Frontal cortex (tissue), 4 donors: ENCODE results near the gene STEAP2. TPM values are rescaled to one million over a fixed set of nuclear protein-coding genes. Genes with fewer than 3 reads are reported as not detected.
"Not testable (repeated sequence)": the region's sequence is repeated elsewhere in the genome, so short reads cannot be mapped to it uniquely, and the experiment has no call there.

ENCODE experiments used
- DNase-seq, 2 donors: peaks; one replicate each; pipeline ENCODE4 v3.0.0; 2012; ENCODE audit warnings: low spot score in 2 of 2
- FAIRE-seq: peaks from 2 replicates; lab custom pipeline; 2012; peaks lifted over from hg19 to GRCh38; lab: Jason Lieb, UNC
- total RNA-seq: library from RNA; depleted of rRNA; stranded (reverse); fragments of >200 nt; gene quantifications from one replicate; pipeline ENCODE4 v1.2.3, GENCODE V29; 2014
- donor health status: control.
- donor health status: control.
- donor health status: control.

Gene STEAP2
- total RNA-seq = 2.4 TPM

DNA sequence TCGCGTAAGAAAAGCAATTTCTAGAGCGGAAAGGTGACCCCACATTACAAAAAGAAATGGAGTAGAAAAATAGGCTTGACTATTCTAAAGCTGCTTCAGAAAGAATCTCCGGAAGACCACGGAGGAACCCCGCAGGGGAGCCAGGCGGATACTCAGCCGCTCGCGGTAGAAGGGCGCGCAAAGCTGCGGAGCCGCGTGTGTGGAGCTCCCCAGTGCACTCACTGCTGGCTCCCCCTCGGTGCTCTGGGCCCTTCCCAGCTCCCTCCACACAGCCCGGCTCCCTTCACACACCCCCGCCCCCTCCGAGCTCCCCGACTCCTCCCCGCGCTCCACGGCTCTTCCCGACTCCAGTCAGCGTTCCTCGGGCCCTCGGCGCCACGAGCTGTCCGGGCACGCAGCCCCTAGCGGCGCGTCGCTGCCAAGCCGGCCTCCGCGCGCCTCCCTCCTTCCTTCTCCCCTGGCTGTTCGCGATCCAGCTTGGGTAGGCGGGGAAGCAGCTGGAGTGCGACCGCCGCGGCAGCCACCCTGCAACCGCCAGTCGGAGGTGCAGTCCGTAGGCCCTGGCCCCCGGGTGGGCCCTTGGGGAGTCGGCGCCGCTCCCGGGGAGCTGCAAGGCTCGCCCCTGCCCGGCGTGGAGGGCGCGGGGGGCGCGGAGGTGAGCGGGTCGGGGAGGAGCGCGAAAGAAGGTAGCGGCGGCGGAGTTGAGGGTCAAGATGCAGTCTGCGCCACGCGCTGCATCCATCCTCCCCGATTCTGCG, at the start of gene STEAP2:
STEAP2 (plus strand) TSS at position 350 of the 758 bp plus-strand sequence. CDS start 13,343 bp downstream, outside the sequence.
- FAIRE-seq (no peak), DNase-seq (peak; percentile 58 to 68)

DNA sequence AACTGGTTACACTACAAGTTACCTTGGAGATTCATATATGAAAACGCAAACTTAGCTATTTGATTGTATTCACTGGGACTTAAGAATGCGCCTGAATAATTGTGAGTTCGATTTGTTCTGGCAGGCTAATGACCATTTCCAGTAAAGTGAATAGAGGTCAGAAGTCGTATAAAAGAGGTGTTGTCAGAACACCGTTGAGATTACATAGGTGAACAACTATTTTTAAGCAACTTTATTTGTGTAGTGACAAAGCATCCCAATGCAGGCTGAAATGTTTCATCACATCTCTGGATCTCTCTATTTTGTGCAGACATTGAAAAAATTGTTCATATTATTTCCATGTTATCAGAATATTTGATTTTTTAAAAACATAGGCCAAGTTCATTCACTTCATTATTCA, 48.0 kb upstream of the STEAP2 start:
- DNase-seq (no peak), FAIRE-seq (no peak)

DNA sequence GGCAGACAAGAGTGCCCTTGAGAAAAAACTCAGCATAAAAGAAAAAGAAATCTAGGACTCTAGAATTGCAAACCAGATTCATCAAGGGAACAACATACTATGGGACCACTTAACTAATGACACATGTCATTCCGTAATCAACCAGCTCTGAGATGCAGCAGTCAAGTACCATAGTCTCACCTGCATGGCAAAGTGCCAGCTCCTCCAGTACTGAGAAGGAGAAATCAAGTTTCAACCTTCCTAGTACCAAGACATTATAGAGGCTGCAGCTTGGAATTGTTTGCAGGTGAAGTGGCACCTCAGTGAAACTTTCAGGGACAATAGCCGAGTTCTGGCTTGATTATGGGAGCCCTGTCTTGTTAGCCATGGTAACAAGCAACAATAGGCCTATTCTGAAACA, 45.8 kb upstream of the STEAP2 start:
- DNase-seq (no peak), FAIRE-seq (no peak)

DNA sequence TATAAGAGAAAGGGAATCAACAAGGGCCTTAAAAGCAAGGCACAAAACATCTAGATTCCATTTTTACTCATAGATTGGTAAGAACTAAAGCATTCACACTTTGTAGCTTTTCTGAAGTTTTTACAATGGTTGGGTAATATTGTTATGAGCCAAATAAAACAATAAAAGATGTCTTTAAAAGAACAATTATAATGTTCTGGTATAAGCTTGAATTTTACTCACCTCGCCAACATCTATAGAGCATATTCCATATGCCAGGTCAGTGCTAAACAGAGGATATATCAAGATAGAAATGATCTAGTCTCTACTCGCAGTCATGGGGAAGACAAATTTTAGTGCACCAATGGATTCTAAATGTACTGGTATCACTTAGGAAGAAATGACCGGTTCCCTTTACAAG, 45.4 kb upstream of the STEAP2 start:
- DNase-seq = no peak

DNA sequence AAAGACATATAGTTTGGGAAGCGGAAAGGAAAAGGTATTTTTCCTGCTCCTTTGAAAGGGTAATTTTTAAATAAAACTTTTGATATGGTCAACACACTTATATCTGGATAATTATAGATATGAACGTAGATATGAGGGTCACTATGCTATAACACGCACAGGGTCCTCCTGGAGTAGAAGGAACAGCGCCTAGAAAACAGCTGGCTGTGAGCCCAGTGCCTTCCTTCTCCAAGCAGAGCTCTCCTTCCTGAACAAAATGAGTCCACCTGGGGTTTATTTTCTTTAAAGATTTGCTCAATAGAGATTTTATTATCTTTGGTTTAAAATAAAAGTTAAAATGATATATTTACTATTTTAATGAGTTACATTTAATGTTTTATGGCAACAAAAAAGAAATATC, 44.2 kb upstream of the STEAP2 start:
- no peak for DNase-seq
- no peak for FAIRE-seq

More for the DNA sequence above, 45.4 kb upstream of the STEAP2 start:
- FAIRE-seq = no peak

DNA sequence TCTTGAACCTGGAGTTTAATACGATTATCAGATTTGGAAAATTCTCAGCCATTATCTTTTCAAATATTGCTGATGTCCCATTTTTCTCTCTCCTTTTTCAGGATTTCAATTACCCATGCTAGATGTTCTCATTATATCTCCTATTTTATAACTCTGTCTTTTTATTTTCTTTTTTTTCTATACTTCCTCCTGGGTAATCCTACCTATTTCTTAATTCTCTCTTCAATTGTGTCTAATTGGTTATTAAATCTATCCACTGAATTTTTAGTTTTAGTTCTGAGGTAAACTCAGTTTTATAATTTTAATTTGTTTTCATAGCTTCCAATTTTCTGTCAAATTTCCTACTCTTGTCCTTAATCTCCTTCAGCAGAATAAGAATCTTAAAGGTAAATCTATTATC, 41.6 kb upstream of the STEAP2 start:
- DNase-seq = no peak
- FAIRE-seq = no peak

DNA sequence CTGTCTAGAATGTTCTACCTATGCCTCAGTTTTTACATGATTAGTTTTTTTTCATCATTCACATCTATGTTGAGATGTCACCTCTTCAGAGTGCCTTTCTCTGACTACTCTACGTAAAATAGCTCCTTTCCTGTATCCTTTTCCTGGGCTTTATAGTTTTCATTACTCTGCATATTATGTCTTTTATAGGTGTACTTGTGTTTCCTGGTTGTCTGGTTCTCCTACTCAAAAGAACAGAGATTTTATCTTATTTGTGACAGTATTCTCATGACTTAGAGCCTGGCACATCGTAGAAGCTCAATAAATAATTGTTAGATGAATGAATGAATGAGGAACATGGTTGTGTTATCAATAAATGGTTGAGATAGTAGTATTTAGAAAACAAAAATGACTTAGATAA, 39.4 kb upstream of the STEAP2 start:
- FAIRE-seq (no peak), DNase-seq (no peak)

DNA sequence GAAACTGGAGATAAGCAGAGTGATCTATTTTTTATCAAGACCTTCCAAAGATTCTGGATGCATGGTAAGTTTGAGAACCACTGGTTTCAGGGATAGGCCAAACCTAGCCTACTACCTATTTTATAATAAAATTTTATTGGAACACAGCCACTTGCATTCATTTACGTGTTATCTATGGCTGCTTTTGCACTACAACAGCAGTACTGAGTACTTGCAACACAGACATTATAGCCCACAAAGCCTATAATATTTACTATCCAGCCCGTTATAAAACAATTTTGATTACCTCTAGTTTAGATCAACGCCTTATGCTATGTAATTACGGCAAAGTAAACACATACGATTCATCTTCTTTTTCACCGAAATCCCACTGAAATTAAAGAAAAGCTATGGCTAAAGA, 38.9 kb upstream of the STEAP2 start:
- DNase-seq = no peak
- FAIRE-seq = no peak

DNA sequence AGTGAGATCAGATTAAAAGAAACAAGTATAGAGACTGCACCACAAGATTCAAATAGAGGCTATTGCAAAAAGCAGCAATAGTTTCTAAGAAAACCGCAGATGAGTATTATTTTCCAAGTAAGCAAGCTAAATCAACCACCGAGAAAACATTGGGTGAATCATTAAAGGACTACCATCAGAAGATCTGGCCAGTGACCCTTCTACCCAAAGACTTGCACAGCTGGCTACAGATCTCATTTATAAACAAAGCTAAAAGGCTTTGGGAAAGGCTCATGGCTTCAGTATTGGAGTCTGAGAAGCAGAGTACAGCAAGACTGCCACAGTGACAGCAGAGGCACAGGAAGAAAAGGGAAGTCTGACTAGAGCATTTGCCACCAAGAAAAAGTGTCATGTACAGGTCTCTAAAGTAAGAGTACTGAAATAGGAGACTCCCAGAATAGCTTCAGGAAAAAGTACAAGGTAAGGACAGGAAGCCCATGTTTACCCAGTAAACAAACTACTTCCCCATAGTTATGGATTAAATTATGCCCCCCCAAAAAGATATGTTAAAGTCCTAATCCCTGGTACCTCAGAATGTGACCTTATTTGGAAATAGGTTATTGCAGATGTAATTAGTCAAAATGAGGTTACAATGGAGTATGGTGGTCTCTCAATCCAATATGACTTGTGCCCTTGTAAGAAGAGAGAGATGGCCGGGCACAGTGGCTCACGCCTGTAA, 38.3 kb upstream of the STEAP2 start:
- no peak for DNase-seq
- FAIRE-seq = no peak

DNA sequence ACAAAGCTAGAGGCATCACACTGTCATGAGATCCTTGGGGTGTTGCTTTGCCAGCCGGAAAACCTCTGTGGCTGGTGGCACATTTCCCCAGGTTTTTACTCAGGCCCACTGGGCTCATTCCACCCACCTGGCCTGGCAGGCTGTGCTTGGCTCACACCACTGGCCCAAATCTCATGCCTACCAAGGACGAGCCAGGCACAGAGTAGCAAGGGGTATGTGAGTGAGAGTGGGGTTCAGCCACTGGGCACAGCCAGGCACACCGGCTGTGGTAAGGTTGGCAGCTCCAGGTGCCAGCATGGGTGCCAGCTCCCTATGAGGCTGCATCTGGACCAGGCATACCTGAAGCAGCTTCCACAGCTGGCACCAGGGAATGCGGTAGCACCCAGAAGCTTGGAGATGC, 35.9 kb upstream of the STEAP2 start:
- DNase-seq (no peak), FAIRE-seq (no peak)

DNA sequence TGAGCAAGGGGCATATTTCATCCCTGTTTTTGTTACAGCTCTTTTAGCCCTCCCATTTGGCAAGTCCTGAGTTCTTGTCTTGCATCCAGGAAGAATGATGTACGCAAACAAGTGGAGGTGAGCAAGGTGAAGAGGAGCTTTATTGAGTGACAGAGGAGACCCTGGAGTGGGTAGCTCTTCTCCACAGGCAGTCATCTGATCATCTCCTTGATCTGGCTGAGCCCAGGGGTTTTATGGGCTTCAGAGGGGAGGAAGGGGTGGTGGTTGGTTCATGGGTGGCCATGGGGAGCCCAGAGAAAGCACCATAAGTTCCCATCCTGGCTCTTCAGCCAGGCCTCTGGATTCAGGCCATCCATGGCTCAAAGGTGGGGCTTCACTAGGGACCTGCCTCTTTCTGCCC, 35.3 kb upstream of the STEAP2 start:
- no peak for FAIRE-seq
- no peak for DNase-seq

DNA sequence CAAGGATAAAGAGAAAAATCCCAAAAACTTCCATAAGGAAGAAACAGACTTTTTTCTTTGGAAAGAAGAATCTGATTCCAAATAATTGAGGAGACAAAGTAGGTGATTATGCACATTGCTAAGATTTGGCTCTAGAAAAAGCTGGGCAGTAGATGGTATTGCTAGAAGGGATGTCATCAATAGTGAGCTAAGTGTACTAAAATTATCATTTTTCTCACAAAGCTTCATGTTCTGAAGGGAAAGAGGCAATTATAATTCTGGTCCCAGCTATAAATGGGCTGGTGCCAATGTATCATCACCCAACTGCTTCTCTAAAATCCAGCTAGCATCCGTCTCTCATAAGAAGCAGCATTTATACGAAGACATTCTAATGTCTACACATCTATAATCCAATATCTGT, 33.4 kb upstream of the STEAP2 start:
- DNase-seq = no peak
- FAIRE-seq = no peak

DNA sequence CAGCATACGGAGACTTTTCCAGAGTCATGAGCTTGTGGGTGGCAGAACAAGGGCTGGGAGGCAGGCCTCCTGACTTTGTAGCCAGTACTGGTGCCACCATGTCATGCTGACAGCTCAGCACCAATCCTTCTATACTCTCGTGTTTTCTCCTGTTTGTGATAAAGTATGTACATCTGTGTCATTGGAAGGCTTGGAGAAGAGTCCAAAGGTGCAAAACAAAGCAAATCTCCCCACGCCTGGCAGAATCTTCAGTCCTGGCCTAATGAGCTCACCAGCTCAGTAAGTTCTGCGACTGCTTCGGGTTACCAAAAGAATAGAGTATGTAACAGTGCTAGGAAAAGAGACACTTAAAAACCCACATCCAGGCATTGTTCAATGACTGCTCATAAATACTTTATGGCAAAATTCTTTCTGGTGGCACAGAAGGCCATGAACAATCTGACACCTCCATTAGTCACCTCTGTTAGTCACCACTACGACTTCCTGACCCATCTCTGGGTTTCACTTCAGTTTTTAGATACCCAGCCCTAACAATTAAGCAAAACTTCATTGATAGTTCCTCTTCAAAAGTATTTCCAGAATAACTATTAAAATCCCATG, 32.8 kb upstream of the STEAP2 start:
- DNase-seq (no peak), FAIRE-seq (no peak)

DNA sequence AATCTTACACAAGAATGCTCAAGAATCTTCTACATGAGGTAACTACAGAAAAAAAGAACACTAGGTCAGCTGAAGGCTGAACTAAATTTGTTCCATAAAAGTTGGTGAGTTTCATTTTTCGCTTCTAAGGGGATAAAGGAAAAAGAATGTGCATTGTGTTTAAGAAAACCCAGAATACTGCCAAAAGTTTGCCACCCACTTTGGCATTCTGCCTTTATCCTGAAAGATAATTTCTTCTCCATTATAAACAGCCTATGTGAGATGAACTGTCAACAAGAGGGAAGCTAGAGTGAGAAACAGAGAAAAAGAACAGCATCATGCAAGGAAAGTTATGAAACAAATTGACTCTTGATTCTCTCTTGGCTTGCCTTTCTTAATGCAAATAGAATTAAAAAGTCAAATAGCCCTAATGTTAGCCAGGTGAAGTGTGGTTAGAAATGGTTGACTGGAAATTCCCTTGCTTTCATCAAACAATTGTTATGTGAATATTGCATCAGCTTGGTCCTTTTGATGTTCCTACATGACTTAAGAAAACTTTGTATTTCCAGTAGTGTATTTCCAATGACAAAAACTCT, 31.4 kb upstream of the STEAP2 start:
- FAIRE-seq = no peak
- no peak for DNase-seq

DNA sequence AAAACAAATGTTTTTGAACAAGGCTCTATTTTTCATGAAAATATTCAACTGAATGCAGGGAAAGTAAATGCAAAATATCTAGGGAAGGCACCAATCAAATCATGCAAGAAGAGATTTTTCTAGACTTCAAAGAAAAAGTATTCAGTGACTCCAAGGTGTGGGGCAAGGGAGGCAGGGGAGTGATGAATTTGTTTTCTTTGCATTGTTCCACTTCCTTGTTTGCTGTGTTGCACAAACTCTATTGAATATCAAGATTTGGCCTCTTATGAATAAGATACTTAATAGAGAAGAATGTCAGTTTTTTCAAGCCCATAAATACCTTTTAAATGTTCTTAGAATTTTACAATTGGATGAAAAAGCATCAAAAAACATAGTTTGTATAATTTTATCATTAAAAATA, 30.9 kb upstream of the STEAP2 start:
- no peak for DNase-seq
- no peak for FAIRE-seq

DNA sequence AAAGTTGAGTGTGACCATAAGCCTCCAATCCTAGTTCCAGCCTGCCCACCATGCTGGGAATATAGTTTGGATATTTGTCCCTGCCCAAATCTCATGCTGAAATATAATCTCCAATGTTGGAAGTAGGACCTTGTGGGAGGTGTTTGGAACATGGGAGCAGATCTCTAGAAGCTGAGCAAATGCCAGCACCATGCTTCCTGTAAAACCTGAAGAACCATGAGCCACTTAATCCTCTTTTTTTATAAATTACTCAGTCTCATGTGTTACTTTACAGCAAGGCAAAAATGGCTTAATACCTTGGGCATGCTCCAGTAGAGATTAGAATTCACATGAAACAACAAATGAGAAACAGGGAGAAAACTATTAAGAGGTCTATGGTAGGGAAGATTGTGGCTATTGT, 30.1 kb upstream of the STEAP2 start:
- no peak for FAIRE-seq

DNA sequence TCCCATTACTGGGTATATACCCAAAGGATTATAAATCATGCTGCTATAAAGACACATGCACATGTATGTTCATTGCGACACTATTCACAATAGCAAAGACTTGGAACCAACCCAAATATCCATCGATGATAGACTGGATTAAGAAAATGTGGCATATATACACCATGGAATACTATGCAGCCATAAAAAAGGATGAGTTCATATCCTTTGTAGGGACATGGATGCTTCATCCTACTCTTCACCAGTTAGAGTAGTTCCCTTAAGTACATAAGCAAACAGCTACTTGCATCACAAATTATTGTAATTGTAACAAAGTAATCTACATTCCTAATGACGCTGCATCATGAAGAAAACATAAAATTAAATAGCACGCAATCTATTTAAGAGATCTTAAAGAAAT, 25.2 kb upstream of the STEAP2 start:
- DNase-seq, FAIRE-seq: not testable (repeated sequence)

More for the DNA sequence above, 30.1 kb upstream of the STEAP2 start:
- DNase-seq = no peak

DNA sequence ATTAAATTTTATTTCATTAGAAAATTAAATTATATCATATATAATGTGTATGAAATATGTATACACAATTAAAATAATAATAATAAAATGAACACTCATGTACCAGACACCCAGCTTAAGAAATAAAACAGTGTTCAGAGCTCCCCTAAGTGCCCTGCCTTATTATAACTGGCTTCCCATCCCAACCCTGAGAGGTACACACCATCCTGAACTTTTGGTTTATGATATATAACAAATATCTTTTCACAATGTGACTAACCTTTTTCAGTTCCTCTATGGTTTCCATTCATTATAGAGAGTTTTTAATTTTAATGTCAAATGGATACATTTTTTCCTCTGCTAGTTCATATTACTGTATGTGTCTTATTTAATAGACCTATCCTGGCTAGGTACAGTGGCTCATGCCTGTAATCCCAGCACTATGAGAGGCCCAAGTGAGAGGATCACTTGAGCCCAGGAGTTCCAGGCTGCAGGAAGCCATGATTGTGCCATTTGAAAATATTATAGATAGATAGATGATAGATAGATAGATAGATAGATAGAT, 24.0 kb upstream of the STEAP2 start:
- FAIRE-seq = no peak
- DNase-seq = no peak

DNA sequence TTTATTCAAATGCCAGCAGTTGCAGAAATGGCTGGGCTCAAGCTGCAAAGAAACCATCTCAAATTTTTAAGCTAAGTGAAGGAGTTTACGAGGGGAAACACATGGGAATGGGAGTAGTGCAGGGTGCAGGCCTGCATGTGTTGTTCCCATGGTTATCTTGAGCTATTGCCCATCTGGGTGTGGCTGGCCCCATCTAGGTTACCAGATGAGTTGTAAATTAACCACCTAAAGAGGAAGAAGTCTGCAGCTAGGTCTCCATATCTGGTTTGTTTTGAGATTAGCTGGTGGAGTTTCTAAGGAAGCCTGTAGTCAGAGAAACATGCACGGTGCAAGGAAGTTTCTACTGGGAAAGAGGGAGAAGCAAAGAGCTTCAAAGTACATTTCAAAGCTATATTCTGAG, 23.3 kb upstream of the STEAP2 start:
- DNase-seq (no peak), FAIRE-seq (no peak)

DNA sequence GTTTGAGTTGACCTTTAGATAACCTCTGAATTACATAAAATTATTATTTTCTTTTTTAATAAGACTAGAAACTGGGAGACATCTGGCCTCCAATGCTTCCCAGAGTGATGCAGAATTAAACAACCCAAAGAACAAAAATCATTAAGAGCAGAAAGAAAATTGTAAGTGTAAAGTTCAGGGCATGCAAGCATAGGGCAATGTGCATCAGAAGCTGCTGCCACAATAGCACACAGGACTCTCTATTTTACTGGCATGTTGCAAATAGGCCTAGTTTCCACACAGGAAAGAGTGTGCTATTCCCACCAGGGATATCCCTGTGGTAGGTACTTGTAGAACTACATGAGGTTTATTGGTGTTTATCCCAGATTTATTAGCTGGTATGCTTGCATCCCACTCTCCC, 20.5 kb upstream of the STEAP2 start:
- DNase-seq (no peak), FAIRE-seq (no peak)

DNA sequence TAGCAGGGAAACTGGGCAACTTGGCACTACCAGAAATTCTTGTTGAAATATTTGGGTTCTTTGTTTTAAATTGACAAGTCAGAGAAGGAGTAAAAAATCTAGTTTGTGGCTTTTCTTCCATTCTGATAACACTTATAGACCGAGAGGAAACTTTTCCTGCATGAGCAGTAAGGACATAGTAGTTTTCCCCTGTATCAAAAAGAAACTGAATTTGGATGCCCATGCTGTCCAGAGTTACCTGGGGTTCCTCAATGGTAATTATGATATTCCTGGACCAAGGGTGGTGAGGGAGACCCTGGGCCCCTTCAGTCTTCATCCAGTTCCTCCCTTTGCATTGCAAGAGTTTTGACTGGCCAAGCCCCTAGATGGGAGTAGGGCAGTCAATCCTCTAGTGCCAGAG, 19.9 kb upstream of the STEAP2 start:
- FAIRE-seq (no peak), DNase-seq (no peak)
